NCI-H748 (cell line): ENCODE data around the gene MAP3K20.
"Not testable (repeated sequence)": the region's sequence is repeated elsewhere in the genome, so short reads cannot be mapped to it uniquely, and the experiment has no call there.

Experiments used
- DNase-seq: peaks from one replicate; lab custom pipeline; 2025; ENCODE audit not compliant: unreplicated experiment; lab: John Stamatoyannopoulos, UW

MAP3K20 gene

DNA sequence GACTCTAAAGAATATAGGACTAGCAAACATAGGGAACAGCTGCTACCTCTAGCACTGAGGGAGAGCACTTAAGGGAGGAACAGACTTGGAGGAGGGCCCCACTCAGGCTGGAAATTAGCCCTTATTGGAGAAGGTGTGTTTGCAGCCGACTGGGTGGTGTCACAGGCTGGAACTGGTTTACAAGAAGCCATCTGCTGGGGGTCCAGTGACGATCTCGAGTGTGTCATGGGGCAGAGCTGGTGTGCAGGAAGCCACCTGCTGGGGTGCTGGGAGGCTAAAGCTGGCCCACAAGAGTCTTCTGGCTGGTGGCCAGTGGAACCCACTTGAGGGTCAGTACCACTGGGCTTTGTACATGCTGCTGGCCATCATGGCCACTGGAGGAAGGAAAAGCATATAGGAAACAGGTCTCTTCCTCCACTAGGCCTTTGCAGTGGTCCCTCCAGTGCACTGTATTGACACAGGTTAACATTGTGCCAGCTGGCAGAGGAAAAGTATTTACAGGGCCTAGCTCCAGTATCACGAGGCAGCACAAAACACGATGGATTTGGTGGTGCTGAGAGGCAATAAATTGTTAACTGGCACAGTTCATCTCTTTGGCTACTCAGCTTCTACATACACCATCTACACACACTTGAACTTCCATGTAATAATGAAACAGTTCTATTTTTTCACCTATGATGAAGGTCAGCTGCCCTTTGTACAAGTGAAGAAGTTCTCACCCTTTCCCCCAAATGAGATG lies 43.6 kb downstream of the MAP3K20 start:
- no peak for DNase-seq

DNA sequence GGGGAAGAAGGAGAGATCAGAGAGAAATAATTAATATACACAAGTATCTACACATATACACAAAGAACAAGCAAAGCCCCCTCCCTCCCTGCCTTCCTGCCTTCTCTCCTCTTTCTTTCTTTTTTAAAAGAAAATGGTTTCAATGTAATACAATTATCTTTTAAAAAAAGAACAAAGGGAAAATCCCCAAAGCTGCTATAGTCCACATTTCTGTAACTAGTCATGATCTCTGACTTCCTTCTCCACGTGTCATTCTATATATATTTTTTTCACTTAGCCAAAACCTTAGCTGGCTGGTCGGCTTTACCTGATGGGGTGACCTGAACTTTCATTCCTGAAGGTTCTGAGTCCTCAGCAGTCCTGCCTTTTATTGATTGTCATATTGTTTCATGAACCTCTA lies 44.3 kb downstream of the MAP3K20 start:
- DNase-seq = no peak

DNA sequence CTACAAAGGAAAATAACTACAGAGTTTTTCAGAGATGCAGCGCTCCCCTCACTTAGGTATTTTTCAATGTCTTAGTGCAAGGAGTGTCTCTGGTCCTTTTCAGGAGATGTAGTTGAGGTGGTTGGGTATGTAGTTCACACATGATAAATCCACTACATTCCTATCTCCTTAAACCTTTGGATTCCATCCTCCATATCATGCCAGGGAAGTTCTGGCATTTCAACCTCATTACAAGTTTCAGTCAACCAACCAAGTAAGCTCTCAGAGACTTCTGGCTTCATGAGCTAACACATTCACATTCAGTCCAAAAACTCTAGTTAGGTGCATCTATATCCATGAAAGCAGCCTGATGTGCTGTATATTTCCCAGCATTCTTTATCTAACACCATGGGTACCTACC lies 47.3 kb downstream of the MAP3K20 start:
- no peak for DNase-seq

DNA sequence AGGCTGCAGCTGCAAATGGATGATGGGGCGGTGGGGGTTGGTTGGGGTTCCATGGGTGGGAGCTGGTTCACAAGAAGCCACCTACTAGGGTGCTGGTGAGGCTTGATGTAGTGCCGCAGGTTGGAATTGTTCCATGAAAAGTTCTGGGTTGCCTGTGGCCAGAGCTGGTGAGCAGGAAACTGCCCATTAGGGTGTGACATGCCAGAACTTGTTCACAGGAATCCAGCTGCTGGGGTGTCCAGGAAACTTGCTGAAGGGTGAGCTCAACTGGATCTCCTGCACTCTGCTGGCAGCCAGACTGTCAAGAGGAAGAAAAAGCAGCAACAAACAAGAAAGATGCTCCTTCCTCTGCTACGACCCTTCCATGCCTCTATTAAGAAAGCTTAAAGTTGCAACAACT lies 48.8 kb downstream of the MAP3K20 start:
- no peak for DNase-seq

DNA sequence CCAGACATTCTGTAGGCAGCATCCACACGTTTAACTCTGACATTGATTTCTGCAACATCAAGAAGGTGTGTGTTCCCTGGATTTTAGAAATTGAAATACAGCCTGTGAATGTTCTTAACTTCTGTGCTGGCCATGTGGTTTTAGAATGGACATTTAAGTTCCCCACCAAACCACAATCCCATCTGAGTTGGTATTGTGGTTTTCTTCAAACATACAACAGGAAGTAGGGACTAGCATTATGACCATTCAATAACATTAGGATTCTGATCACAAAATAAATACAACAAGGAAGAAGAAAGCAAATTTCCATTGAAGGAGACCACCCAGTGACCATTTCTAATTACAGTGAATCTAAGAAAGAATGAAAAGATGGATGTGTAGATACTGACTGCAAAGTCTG lies 51.2 kb downstream of the MAP3K20 start:
- no peak for DNase-seq

DNA sequence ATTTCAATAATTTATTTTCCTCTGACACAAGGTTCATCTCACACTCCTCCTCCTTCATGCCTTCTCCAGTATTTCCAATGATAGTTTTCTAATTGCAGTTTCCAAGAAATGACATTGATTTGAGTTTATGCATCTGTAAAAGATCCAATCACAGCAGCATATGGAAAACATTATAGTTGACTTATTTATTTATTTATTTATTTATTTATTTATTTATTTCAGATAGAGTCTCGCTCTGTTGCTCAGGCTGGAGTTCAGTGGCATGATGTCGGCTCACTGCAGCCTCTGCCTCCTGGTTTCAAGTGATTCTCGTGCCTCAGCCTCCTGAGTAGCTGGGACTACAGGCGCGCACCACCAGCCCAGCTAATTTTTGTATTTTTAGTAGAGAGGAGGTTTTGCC lies 52.5 kb downstream of the MAP3K20 start:
- not testable (repeated sequence) for DNase-seq

DNA sequence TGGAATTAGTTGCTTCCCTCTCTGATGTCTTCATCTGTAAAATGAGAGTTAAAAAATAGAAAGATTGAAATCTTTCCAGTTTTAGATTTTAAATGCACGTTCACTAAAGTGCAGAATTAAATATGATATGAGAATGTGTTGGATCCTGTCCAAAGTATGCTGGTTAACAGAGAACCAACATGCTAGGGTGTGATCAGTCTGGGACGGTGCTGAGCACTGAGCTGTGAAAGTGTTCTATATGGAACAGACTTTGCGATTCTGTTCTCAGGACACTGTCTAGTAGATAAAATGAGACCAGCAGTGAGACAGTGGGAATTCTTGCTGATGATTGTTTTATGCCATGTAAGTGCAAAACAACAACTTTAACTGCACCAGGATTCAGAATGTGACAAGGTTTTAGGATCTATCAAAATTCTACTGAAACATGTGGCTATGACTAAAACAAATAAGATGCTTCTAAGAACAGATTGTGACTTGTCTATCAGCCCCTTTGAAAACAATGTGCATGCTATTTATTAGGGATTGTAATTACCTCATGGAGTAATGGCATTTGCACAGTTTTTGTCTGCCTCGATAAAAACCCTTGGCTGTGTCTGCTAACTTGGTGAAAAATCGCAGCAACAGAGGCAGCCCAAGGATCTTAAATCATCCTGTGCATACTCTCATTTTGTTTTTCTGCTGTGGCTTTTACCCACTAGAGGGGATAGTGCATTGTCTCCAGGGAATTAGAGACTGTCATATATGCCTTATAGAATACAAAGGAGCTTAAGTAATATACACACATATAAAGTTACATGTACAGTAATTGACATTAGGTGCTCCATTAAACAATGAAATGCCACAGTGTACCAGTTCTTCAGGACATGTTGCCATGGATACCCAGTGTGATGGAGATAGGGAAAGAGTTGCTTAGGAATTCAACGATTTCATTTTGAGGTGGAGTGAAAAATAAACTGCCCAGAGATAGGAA lies 55.1 kb downstream of the MAP3K20 start:
- peak; percentile 74 for DNase-seq

DNA sequence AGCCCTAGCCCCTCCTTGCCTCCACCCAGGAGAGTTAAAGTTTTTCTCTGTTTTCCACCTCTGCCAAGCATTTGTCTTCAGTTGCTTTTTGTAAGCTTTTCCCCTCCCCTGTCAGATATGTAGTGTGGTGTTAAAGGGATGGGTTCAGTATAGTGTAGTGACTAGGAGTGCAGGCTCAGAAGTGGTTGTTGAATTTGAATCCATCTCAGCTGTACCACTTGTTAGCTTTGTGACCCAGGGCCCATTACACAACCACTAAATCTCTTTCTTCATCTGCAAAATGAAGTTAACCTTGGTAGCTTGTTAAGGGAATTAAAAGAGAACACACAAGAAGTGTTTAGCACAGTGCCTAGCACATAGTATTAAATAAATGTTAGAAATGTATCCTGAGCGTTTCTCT lies 56.9 kb downstream of the MAP3K20 start:
- no peak for DNase-seq

DNA sequence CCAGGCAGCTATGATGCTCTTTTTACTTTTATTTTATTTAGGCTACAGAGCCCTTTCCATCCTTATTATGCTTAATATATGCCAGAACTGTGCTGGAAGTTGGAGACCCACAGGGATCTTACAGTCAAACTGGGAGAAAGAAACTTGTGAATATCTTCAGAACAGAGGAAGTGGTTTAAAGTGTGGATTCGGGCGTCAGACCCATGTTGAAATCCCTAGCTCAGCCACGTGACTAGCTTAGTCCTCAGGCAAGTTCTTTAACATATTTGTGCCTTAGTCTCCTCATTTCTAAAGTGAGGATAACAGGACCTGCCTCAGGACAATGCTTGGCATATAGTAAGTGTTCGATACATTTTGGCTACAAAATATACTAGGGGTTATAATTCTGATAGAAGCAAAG lies 59.1 kb downstream of the MAP3K20 start:
- DNase-seq = no peak

DNA sequence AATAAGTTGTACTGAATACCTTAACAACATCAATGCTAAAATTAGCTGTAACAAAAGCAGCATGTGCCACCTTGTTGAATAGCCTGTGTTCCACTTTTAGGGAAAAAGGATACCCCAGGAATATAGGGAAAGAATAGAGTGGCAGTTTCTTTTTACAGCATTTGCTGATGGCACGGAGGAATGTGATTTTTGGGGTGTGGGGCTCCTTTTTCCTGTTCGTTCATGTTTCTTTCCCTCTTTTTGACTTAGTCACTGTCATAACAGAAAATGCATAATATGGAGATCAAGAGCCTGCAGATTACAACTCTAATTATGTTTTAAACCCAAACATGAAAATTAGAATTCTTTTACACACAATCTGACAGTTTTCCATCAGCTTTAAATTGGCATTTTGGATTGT lies 60.4 kb downstream of the MAP3K20 start:
- DNase-seq = no peak

DNA sequence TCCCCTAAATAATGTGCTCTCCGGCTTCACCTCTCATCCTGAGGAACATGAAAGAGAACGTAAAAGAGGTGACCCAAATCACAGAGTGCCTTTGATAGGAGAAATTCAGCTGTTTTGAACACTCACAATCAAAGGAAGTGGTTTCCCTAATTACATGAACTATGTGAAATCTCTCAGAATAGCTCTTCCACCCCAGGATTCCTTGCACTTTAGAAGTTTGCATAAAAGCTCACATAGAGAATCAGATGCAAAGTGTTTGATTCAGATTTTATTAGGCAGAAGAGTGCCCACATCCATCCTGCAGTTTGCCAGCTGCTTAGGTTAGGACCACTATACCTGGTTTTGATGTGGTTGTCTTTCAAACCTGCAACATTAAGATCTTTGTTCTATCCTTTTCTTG lies 61.0 kb downstream of the MAP3K20 start:
- no peak for DNase-seq

DNA sequence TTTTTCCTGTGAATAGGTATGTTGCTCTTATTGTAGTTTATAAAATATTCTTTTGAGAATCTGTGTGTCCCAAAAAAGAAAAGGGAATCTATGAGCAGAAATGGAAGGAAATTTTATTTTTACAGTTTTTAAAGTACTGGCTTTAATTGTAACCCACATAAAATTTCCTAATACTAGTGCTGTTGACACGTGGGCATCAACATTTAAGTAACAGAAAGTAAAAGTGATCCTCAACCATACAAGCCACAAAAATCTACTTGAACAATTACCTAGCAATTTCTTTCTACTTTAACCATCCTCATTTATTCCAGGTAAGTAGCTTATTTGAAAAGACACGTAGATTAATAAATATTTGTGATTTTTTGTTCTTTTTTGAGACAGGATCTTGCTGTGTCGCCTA lies 62.0 kb downstream of the MAP3K20 start:
- DNase-seq = no peak

DNA sequence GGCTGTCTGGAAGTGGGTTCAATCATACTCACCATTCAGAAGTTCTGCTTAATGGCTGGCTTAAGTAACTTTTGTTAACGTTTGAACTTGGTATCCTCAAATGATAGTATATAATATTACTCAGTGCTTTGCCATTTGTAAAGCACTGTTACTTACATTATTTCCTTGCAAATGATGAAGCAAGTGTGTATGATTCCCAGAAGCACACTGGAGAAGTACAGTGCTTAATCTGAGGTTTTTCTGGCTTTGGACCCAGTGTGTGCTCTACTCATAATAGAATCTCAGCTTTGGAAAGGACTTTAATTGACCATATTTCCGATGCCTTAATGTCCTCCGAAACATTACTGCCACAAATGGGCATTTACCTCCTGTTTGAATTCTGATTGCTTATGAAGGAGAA lies 63.3 kb downstream of the MAP3K20 start:
- no peak for DNase-seq

DNA sequence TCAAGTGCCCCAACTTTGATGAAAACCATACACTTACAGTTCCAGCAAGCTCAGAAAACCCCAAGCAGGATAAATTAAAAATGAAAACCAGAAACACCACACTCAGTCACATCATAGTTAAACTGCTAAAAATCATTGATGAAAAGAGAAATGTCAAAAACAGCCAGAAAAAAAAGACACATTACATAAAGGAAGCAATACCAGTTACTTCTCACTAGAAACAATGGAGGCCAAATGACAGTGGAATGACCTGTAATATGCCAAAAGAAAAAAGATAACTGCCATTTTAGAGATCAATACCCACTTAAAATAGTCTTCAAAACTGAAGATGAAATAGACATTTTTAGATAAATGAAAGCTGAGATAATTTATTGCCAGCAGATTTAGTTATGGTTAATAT lies 66.0 kb downstream of the MAP3K20 start:
- DNase-seq = no peak

DNA sequence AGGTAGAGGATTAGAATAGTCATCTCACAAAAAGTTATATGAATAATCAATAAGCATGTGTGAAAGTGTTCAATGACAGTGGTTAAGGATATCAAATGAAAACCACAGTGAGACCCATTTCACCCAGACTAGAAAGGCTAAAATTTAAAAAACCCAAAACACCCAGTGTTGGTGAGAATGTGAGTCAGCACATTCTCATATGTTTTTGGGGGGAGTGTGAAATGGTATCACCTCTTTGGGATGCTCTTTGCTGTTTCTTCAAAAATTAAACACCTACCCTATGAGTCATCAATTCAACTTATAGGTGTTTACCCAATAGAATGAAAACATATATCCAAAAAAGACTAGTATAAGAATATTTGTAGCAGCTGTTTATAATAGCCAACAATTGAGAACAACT lies 69.8 kb downstream of the MAP3K20 start:
- DNase-seq = no peak

DNA sequence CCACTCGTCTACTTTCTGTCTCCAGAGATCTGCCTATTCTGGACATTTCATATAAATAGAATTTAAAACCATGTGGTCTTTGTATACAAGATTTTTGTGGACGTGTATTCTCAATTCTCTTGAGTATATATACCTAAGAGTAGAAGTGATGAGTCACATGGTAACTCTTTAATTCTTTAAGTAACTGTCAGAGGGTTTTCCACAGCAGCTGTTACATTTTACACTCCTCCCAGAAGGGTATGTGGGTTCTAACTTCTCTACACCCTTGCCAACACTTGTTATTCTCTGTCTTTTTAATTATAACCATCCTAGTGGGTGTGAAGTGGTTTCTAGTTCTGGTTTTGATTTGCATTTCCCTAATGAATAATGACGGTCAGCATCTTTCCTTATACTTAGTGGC lies 70.9 kb downstream of the MAP3K20 start:
- no peak for DNase-seq

DNA sequence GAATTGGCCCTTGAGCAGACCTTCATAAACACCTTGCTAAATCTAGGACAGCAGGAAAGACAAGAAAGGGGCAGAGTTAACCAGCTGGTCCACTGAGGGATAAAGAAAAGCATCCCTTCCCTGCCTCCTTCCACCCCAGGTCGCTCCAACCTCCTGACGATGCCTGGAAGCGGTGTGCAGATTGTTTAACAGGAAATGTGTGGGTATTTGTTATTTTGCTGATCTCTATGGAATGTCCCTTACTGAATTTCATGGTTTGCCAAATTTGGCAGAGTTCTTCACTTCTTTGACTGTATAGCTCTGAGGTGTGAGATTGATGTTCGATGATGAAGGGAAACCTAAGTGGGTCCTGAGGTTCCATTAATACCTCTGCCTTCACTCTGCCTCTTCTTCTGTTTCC lies 72.9 kb downstream of the MAP3K20 start:
- DNase-seq = no peak

DNA sequence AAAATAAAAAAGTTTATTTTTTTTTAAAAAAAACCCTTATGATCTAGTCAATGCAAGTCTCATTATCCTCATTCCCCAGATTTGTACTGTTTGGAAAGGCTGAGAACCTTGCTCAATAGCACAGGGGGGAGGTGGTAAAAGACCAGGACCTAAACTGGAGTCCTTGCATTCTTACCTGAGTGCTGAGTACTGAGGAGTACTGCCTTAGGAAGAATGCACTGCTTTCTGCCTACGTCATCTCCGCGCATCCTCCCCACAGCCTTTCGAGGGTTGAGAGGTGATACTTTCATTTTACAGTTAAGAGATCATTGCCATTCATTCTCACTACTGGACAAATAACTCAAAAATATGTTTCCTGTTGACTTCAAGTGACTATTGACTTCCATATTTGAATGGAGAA lies 73.8 kb downstream of the MAP3K20 start:
- DNase-seq = no peak

DNA sequence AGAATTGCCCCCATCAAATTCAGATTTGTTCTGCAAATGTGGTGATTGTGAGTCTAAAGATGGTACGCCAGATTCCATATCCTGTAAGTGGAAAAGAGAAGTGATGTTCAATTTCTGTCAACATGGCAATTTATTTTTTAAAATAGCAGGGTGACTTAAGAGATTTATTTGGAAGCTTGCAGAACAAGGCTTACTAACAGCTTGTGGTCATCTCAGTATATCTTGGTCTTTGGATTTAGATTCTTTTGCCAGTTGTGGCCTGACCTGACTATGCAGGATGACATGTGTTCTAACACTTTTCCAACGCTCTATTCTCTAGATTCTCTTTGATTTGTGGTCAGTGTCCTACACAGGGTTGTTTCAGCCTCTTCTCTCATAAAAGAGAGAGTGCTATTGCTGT lies 74.4 kb downstream of the MAP3K20 start:
- no peak for DNase-seq

DNA sequence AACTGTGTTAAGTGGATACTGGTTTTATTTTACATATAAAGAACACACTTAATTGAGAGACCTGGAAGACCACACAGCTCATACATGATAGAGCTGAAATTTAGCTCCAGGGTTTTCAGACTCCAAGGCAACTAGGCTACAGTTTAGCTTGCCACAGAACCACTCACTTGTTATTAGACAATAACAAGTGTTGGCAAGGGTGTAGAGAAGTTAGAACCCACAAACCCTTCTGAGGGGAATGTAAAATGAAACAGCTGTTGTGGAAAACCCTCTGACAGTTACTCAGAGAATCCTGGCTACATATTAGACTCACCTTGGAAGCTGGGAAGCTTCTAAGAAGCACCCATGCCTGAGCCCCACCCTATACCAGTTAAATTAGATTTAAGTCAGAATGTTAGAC lies 75.3 kb downstream of the MAP3K20 start:
- no peak for DNase-seq

DNA sequence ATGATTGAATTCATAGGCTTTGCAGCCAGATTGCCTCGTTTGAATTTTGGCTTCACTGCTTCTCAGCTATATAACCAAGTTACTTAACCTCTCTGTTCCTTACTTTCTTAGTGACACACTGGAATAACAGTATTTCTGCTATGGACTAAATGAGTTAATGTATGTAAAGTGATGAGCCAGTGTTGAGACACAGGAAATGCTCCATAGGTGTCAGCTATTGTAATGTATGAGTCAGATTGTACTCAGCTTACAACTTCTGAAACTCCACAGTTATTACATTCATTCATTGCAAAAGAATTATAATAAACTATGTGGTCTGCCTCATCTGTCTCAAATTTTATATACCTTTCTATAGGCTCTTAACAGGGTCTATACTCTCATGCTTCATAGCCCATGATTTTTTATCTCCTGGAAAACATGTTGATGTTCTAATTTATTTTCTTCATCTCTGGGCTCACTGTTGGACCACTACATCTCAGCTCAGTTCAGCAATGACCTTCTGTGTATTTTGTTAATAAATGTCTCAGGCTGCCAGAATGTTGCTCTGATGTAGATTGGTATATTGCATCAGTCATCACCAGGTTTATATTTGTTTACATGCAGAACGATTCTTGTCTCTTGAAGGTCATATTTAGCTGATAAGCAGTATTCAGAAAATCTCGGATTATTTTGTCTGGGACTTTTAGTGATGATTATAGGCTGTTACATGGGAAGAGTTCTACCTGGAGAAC lies 76.2 kb downstream of the MAP3K20 start:
- DNase-seq = no peak
